ENCODE data around the gene MFSD2B.

DNA sequence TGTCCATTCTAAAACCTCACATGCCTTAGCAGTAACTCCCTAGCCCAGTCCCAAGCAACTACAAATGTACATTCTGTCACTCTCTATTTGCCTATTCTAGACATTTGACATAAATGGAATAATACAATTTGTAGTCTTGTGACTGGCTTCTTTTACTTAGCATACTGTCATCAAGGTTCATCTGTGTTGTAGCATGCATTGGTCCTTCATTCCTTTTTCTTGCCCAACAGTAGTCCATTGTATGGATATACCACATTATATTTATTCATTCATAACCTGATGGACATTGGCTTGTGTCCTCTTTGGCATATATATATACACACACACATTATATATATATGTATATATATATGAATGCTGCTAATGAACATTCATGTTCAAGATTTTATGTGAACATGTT is 2.2 kb upstream of the MFSD2B start:
- TF ChIP-seq, protein P1, sequence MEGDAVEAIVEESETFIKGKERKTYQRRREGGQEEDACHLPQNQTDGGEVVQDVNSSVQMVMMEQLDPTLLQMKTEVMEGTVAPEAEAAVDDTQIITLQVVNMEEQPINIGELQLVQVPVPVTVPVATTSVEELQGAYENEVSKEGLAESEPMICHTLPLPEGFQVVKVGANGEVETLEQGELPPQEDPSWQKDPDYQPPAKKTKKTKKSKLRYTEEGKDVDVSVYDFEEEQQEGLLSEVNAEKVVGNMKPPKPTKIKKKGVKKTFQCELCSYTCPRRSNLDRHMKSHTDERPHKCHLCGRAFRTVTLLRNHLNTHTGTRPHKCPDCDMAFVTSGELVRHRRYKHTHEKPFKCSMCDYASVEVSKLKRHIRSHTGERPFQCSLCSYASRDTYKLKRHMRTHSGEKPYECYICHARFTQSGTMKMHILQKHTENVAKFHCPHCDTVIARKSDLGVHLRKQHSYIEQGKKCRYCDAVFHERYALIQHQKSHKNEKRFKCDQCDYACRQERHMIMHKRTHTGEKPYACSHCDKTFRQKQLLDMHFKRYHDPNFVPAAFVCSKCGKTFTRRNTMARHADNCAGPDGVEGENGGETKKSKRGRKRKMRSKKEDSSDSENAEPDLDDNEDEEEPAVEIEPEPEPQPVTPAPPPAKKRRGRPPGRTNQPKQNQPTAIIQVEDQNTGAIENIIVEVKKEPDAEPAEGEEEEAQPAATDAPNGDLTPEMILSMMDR (optimal IDR thresholded peaks at IDR 0.05 in 1 of 3, IDR thresholded peaks at IDR 0.05 in 1 of 3, conservative IDR thresholded peaks at IDR 0.05 in 1 of 3; ENCODE audit: extremely low read depth in 1 of 3, insufficient read depth in 2 of 3, low read length in 3 of 3) = no peak
- TF ChIP-seq EZH2 (IDR thresholded peaks at IDR 0.05; ENCODE audit: low read length) = no peak

All from keratinocyte (primary cell).